GM21737 (cell line): ENCODE measurements around the gene MICU1.
"Not testable (repeated sequence)": the region's sequence is repeated elsewhere in the genome, so short reads cannot be mapped to it uniquely, and the experiment has no call there.

Experiments
- ATAC-seq: cut with Tn5 transposase; IDR thresholded peaks from one replicate; pipeline ENCODE4 v1.9.1; 2021; ENCODE audit warnings: mild to moderate bottlenecking, moderate library complexity; ENCODE audit not compliant: unreplicated experiment

Gene MICU1

DNA sequence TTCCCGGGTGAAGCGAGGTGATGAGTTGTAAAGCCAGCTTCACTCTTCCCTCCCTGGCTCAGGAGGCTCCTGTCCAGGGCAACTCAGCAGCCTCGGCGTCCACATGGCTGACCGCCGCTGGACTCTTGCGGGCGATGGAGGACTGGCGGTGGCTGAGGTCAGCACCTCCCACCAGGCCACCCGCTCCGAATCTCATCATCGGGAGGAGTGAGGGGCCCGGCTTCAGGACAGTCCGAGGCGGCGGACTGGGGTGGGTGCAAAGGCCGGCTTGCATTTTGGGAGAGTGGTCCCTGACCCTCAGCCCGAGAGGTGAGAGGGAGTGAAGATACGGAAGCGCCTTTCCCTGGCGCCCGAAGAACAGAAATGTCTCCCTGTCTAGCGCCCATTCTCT, 271.9 kb downstream of the MICU1 start:
- peak; percentile 1 for ATAC-seq

DNA sequence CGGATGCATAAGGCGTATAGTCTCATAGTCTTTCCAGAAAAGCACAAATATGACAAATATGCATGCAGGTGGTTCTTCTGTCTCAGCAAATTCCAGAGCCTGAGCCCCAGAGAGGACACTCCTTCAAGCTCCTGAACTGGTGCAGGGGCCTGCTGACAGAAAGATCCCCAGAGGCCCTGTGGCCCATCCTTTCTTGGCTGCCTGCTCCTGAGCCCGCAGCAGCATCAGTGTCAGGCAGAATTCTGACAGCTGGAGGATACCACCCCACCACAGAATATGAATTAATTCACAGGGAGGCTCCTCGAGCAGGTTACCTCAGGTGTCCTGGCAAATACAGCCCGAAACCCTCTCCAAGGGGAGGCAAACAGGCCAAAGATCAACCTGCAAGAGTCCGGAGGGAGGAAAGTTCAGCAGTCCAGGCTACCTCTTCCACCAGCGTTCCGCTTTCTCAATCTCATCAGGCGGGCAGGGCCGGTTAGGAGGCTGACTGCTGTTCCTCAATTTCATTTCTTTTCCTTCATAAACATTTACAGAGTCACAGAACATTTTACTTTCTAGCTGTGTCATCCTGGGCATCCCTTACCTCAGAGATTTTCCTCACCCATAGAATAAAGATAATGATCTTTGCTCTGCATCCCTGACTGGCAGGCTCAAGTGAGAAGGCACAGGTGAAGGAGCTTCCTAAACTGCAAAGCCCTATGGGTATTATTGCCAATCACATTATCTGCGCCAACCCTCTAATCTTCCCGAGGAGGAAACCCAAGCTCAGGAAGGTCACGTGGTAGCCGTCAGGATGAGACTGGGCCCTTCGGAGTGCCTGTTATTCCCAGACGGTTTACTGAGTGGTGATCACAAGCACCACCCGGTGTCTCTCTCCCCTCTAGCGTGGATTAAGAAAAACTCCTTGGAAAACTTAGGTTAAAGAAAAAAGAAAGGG, 272.6 kb downstream of the MICU1 start:
- no peak for ATAC-seq

GRCh38 chr10:72351479-72351878, 274.4 kb downstream of the MICU1 start:
- no peak for ATAC-seq

DNA sequence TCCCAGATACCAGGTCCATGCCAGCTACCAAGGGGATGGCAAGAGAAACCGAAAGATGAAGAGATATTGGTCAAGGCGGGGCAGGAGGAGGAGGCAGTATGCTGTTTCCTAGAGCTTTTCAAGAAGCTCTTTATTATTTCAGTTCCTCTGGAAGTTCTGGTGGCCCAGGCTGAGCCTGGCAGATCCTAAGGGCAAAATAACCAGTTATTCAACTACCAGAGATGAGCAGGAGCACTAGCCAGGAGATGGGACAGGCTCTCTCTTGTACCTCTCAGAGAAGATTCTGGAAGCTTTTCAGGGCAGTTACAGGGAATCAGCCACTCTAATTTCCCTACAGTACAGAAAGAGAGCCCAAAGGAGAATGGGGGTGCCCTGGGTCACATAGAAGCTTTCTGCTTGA, 276.4 kb downstream of the MICU1 start:
- no peak for ATAC-seq

DNA sequence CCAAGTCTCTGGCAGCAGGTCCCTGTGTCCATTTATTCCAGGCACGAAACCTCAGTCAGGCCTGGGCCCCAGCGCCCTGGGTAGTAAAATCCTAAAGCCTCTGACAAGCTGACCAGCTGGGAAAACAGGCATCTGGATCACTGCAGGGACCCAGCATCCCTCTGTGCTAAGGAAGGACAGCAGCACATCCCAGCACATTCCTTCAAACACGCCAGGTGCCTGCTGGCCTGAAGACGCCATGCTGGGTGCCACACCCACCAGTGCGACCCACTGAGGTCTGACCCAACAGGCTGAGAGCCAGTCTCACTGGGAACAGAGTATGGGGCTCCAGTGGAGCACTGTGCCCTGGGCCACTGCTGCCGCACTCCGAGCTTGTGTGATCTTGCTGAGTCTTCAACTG, 277.6 kb downstream of the MICU1 start:
- no peak for ATAC-seq

- not testable (repeated sequence) for ATAC-seq
Measured at GRCh38 chr10:72346117-72346516, 279.8 kb downstream of the MICU1 start.

DNA sequence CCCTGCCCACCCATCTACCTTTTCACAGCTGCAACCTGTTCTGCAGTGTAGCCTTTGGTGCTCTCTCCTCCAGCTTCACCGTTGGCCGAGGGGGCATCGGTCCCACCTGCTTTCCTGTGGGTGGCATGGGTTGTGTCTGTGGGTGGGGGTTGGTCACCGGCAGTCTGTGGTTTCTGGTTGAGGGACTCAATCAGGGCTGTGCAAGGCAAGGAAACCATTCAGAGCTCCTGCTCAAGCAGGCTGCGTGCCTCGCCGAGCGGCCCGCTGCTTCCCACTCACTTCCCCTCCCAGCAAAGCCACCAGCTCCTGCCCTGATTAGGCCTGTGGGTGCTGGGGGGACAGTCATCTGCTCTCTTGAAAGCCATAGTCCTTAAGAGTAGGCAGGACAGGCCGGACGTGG, 280.9 kb downstream of the MICU1 start:
- ATAC-seq = no peak

DNA sequence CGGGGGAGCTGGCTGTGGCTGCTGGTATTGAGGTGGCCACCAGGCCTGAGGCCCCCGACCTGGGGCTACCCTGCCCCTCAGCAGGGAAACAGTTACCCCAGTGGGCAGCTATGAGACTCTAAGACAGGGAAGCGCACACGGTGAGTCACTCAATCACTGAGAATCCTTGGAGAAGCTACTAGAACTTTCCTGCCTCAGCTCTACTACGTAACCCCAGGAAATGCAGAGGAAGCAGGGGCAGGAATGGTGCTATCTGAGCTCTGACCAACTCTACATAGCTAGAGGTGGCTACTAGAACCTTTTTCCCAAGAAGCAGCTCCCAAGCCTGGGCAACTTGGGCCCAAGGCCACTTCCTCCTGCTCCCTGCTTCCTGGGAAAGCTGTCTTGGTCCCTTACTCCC, 283.0 kb downstream of the MICU1 start:
- ATAC-seq = no peak

GRCh38 chr10:72340510-72341261, 285.2 kb downstream of the MICU1 start:
- no peak for ATAC-seq

DNA sequence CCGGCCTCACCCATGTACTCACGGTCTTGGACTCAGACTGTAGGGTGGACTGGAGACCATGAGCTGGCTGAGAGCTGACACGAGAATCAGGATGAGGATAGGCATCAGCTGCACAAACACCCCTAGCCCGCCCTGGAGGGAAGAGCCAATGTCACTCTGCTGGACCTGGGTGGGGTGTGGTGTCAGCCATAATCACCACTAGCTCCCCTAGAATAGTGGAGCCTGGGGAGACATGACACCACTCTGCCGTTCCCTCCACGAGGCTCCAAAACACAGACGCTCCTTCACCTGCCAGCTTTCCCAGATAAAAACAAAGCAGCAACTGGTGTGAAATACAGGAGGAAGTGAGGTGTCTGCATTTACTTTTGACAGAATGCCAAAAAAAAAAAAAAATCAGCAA, 287.7 kb downstream of the MICU1 start:
- no peak for ATAC-seq

DNA sequence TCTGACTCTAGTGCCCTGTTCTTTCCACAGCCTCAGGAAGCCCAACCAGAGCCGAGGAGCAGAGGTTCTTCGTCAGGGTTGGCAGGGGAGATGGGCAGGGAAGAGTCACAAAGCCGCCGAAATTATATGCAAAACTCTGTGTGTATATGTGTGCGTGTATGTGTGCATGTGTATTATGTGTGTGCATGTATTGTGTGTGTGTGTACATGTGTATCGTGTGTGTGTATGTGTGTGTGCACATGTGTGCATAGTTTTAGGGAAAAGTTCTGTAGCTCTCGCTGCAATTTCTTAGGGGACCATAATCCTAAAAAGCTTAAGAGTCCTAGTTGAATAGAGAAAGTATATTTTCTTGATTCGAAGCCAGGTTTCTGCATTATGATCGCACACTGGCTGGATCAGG, 288.2 kb downstream of the MICU1 start:
- no peak for ATAC-seq

- no peak for ATAC-seq
Measured at GRCh38 chr10:72337039-72337629, 288.7 kb downstream of the MICU1 start.

DNA sequence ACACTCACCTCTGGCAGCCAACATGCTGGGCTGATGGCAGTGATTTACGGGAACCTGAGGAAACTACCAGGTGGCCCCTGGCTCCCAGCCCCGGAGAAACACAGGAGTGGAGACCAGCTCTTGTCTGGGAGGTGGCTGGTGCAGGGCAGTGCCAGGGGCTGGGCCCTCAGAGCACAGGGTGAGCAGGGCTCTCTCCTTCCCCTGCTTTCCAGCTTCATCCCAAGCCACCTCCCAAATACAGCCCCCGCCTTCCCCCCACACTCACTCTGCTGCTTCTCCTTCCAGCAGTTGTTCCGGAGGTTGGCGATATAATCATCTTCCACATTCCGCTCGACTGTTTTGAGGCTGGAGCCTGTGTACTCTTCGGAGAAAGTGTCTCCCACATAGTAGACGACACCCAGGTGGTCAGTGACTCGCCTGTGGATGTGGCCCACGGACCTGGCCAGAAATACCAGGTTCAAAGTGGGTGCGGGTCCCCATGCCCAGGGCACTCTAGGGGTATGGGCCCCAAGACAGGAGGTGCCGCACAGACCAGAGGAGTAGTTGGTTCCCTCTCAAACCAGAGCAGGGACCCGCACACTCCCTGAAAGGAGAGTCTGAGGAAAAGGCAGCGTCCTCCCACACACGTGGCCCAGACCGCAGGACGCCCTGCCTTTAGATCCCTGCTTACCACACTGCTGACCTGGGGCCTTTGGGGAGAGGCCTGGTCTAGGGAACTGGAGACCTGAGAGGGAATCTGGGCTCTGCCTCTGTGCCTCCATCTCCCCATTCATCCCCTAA, 289.4 kb downstream of the MICU1 start:
- ATAC-seq = no peak

DNA sequence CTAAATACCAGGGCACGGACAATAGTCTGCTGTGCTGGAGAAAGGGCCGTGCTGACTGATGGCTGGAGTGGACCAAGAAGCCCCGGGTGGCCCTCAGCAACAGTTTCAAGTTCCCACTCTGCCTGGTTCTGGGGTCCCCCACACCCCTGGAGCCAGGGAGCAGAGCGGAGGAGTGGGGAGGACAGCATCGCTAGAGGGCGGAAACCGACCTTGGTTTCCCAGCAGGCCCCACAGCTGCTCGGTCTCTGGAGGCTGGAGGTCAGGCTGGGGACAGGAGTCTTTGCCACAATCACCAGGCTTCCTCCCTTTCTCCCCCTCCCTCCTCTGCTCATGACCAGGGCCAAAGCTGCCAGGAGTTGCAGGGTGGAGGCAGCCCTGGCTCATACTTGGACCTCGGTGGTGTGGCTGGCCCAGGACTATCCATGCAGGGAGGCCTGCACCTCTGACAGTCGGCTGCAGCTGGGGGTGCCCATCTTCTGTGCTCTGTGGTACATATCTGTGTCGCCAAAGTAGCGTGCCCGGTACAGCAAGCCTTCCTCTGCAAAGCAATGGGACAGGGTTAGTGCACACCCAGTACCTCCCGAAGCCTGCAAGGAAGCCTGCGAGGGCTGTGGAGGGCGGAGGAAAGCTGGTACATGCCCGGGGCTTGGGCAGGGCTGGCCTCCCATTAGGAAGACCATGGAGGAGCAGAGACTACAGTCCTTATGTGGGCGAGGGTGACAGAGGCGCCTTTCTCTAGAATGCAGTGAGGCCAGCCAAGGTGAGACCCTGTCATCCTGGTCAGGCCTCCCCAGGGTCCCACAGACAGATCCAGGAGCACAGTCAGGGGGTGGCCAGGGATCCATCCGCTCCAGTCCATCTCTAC, 290.3 kb downstream of the MICU1 start:
- peak; percentile 34 for ATAC-seq

DNA sequence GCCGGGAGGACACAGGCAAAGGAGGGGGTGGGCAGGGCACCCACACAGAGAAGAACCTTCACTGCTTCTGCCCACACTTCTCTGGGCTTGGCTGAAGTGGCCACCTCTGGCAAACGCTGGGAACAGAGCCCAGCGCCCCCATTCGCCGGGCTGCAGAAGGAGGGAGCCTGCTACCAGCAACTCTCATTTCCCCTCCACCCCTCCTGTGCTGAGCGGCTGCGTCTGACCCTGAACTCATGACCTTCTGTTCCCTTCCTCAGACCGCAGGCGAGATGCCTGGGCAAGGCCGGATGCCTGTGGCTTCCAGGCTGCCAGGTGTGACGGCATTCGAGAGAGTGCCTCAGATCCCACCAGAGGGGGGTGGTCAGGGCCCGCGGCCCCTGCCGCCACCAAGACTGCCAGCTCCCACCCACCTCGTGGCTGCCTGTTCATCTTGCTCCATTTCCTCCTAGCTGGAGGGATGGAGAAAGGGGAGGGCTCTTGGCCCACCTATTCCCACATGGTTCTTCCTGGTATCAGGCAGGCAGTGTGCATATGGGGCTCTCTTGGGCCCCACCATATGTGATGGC, 291.0 kb downstream of the MICU1 start:
- ATAC-seq = peak; percentile 61

- ATAC-seq = no peak
Measured at GRCh38 chr10:72334196-72334824, 291.6 kb downstream of the MICU1 start.

DNA sequence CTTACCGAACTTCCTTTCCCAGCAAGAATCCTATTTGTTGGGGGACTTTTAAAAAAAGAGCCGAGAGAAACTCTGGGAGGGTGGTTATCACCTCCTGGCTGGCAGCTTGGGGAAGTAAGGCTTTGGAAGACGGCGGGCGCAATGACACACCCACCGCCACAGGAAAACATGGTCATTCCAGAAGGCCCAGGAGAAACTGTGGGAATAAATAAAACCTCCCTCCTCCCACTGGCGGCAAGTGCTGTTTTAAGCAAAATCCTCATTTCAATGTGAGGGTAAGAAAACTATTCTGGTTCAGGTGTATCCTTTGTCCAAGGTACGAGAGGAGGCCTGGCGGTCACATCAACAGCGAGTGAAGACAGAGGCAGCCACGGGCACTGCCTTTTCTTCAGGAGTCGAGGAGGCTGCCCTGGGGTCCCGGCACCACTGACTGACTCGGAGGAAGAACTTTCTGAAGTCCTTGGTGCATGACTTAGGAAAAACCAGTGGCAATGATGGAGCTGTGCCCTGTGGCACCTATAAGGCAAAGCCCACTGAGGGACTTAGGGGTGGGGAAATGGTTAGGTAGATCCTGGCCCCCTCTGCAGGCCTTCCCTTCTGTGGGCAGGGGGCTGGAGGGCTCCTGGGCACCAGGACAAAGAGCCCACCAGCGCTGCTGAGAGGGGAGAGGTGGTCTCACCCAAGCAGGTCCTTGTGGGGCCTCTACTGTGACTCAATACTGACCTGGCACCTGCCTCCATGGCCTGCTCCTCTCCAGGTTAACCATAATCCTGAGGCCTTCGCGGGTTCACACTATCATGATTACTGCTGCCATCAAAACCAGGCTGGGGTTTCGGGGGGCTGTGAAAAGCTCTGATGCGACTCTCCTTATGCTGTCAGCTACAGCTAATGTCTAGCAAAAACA, 292.5 kb downstream of the MICU1 start:
- ATAC-seq = no peak

GRCh38 chr10:72332423-72333111, 293.3 kb downstream of the MICU1 start:
- no peak for ATAC-seq
